Thoracic aorta (tissue), 2 donors: Measurements from ENCODE around the gene ALPK3. TPM values are rescaled to one million over a fixed set of nuclear protein-coding genes. Genes with fewer than 3 reads are reported as not detected.

Source experiments
- ATAC-seq: fragments of 150-250 bp; one replicate; pipeline ENCODE4 v1.8.0; 2017; ENCODE audit warnings: low read depth; ENCODE audit not compliant: insufficient number of reproducible peaks, low FRiP score
- DNase-seq: peaks from one replicate; pipeline ENCODE4 v3.0.0-alpha.2; 2020; ENCODE audit warnings: low spot score
- H3K27ac ChIP-seq, 2 donors: fragments of 200-600 bp; sonication (generic); 1 replicate in 1 of 2; 2 replicates in 1 of 2; pipeline ENCODE4 v1.5.1; 2016; ENCODE audit warnings: mild to moderate bottlenecking in 2 of 2, moderate library complexity in 2 of 2
- H3K27me3 ChIP-seq: fragments of 200-600 bp; sonication (generic); replicated peaks from 2 replicates; pipeline ENCODE4 v1.6.0; 2016; ENCODE audit warnings: mild to moderate bottlenecking; ENCODE audit not compliant: insufficient read depth
- H3K36me3 ChIP-seq: fragments of 200-600 bp; sonication (generic); one replicate; pipeline ENCODE4 v1.5.1; 2016
- H3K4me1 ChIP-seq, 2 donors: fragments of 200-600 bp; sonication (generic); 1 replicate in 1 of 2; 2 replicates in 1 of 2; pipeline versions ENCODE4 v1.5.1 to v1.6.0; 2016; ENCODE audit warnings: low read depth in 2 of 2, mild to moderate bottlenecking in 1 of 2; ENCODE audit not compliant: control insufficient read depth in 1 of 2
- H3K4me3 ChIP-seq: fragments of 200-600 bp; sonication (generic); 2 replicates; pipeline ENCODE4 v1.5.1; 2016; ENCODE audit warnings: mild to moderate bottlenecking
- H3K9me3 ChIP-seq: fragments of 200-600 bp; sonication (generic); 2 replicates; pipeline ENCODE4 v1.5.1; 2016
- total RNA-seq, 2 donors: library from RNA; depleted of rRNA; stranded (reverse); fragments of >200 nt; gene quantifications; one replicate each; pipeline versions ENCODE4 v1.1.0 to v1.2.3, GENCODE V29; 2016
- TF ChIP-seq, protein P1 (sequence below): fragments of 200-600 bp; sonication (generic); IDR thresholded peaks from one replicate; pipeline ENCODE4 v1.5.1; 2019; ENCODE audit warnings: antibody characterized with exemption

The ALPK3 gene
- total RNA-seq, 2 donors from 2014 or later: 56.9 to 81.1 TPM

DNA sequence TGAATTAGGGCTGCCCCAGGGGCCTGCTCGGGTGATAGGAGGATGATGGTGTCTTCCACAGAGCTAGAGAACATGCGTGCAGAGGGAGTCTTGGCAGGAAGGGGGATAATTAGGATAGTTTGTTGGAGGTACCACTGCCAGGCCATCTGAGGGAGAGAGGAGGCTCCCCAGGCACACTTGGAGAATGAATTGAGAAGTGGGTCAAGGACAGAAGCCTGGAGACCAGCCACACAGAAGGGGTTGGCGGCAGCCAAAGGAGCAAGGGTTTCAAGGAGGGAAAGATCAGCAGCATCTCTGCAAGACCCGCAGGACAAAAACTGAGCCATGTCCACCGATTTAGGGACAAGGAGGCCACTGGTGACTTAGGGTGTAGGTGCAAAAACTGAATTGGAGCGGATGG lies 74.2 kb downstream of the ALPK3 start:
- H3K9me3 ChIP-seq: no peaks in the 10 kb centered on the region
- TF ChIP-seq, protein P1, sequence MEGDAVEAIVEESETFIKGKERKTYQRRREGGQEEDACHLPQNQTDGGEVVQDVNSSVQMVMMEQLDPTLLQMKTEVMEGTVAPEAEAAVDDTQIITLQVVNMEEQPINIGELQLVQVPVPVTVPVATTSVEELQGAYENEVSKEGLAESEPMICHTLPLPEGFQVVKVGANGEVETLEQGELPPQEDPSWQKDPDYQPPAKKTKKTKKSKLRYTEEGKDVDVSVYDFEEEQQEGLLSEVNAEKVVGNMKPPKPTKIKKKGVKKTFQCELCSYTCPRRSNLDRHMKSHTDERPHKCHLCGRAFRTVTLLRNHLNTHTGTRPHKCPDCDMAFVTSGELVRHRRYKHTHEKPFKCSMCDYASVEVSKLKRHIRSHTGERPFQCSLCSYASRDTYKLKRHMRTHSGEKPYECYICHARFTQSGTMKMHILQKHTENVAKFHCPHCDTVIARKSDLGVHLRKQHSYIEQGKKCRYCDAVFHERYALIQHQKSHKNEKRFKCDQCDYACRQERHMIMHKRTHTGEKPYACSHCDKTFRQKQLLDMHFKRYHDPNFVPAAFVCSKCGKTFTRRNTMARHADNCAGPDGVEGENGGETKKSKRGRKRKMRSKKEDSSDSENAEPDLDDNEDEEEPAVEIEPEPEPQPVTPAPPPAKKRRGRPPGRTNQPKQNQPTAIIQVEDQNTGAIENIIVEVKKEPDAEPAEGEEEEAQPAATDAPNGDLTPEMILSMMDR: no peak

DNA sequence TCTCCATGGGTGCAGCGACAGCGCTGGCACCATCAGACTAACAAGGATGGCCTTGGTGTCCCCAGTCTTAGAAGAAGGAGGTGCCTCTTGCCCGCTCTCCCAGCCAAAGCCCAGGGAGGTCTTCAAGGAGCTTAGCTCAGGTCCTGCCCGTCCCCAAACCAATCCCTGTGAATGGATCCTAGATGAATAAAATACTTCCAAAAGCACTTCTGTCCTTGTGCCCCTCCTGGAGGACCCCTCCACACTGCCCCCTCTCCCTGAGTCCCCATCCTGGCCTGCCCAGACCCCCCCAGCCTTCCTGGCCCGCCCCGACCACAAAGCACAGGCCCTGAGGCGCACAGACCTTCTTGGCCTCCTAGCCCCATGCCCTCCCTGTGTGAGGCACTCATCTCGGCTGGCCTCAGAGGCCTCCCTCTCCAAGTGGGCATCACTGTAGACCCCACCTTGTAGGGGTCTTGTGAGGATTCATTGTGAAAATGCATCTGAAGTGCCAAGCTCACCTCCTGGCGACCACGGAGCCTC lies 75.7 kb downstream of the ALPK3 start:
- no peaks in the 10 kb centered on the region for H3K27me3 ChIP-seq
- H3K4me1 ChIP-seq: peaks cover 0 to under 1% of the 10 kb centered on the region in 2 donors
- TF ChIP-seq, protein P1: no peak
- ATAC-seq (no peak), DNase-seq (no peak)
- H3K9me3 ChIP-seq: no peaks in the 10 kb centered on the region
- H3K4me3 ChIP-seq: no peak overlapping the region
- H3K36me3 ChIP-seq: no peaks in the 10 kb centered on the region
- H3K27ac ChIP-seq: no peak overlapping the region

More for the DNA sequence above, 74.2 kb downstream of the ALPK3 start:
- Histone ChIP-seq H3K36me3 (no peaks in the 10 kb centered on the region), H3K27me3 (no peaks in the 10 kb centered on the region), H3K4me1 (peaks cover 0 to 16% of the 10 kb centered on the region in 2 donors), H3K4me3 (no peak overlapping the region), H3K27ac (no peak overlapping the region)
- no peak for DNase-seq
- ATAC-seq: no peak

DNA sequence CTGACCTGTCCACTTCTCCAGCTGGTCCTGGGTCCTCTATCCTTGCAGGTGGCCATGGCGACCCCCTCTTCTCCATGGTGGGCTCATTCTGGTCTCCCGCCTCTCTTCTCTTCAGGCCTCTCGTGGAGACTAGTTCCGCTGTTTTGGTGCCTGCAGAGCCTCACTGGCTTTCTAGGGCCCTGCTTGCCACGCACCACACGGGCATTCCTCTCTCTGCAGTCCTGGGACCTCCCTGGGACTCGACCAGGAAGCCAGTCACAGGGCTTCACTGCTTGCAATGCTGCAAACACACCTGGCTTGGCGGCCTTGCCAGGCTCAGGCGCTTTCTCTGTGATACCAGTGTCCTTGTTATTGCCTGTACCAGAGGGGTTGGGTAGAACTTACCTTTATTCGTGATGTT lies 76.5 kb downstream of the ALPK3 start:
- no peaks in the 10 kb centered on the region for H3K27me3 ChIP-seq
- no peaks in the 10 kb centered on the region for H3K36me3 ChIP-seq
- no peaks in the 10 kb centered on the region for H3K4me1 ChIP-seq
- ATAC-seq (no peak), DNase-seq (no peak)
- TF ChIP-seq, protein P1: no peak
- no peaks in the 10 kb centered on the region for H3K9me3 ChIP-seq
- no peak overlapping the region for H3K27ac ChIP-seq
- H3K4me3 ChIP-seq: no peak overlapping the region

DNA sequence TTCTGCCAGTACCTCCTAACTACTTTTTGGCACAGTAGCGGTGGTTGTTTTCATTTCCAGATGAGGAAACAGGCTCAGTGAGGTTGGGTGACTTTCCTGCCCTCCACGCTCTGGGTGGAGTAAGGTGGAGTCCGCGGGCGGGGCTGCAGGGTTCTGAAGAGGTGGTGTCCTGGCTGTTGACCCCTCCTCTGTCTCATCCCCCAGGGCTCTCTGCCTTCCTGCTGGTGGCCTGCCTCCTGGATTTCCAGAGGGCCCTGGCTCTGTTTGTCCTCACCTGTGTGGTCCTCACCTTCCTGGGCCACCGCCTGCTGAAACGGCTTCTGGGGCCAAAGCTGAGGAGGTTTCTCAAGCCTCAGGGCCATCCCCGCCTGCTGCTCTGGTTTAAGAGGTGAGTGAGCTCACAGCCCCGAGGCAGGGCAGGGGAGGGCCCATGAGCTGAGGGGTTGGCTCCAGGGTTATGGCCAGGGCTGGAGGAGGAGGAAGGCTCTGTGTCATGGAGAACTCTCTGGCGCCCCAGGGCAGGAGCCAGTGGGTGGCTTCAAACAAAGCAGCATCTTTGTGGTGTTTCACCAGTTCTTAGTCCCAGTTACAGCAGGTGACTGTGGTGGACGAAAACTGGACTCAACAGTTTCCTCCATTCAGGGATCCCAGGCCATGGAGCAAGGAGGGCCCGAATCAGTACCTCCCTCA lies 77.7 kb downstream of the ALPK3 start:
- H3K27me3 ChIP-seq: no peaks in the 10 kb centered on the region
- no peaks in the 10 kb centered on the region for H3K9me3 ChIP-seq
- DNase-seq (no peak), ATAC-seq (no peak)
- H3K36me3 ChIP-seq: no peaks in the 10 kb centered on the region
- H3K27ac ChIP-seq: no peak overlapping the region
- no peaks in the 10 kb centered on the region for H3K4me1 ChIP-seq
- TF ChIP-seq, protein P1: no peak
- no peak overlapping the region for H3K4me3 ChIP-seq

DNA sequence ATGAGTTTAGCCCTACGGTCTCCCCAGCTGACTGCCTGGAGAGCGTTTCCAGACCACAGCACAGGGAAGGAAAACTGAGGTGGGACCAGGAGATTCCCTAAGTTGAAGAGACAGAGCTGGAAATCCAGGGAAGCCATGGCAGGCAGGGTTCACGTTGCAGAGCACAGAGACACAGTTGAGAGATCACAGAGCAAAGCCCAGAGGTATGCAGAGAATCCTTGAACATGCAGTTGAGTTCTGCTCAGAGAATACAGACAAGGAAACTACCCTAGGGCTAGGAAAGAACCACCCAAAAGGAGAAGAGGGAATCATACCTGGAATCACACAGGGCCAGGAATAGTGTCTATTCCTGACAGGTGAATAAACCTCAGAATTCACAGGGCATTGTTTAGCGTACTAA lies 81.6 kb downstream of the ALPK3 start:
- no peak for ATAC-seq
- Histone ChIP-seq H3K9me3 (no peaks in the 10 kb centered on the region), H3K4me1 (peaks cover 1 to 7% of the 10 kb centered on the region in 2 donors), H3K4me3 (no peak overlapping the region), H3K27ac (no peak overlapping the region), H3K36me3 (no peaks in the 10 kb centered on the region), H3K27me3 (no peaks in the 10 kb centered on the region)
- TF ChIP-seq, protein P1: no peak
- no peak for DNase-seq
